NCI-H2196 (cell line): ENCODE data around the gene EOLA1.
"Not testable (repeated sequence)": the region's sequence is repeated elsewhere in the genome, so short reads cannot be mapped to it uniquely, and the experiment has no call there.

Experiments
- DNase-seq: peaks from one replicate; lab custom pipeline; 2025; ENCODE audit not compliant: unreplicated experiment; lab: John Stamatoyannopoulos, UW

EOLA1 gene

GRCh38 chrX:149513825-149514428 is 26.9 kb upstream of the EOLA1 start:
- no peak for DNase-seq

- DNase-seq, result no peak
These were observed 24.7 kb upstream of the EOLA1 start for GRCh38 chrX:149515954-149516602.

GRCh38 chrX:149516604-149517003 is 24.2 kb upstream of the EOLA1 start:
- DNase-seq, result no peak

- DNase-seq, result no peak
These were observed 23.5 kb upstream of the EOLA1 start for GRCh38 chrX:149517308-149517707.

- no peak for DNase-seq
These were observed 22.6 kb upstream of the EOLA1 start for GRCh38 chrX:149518236-149518635.

GRCh38 chrX:149520636-149521277 is 20.1 kb upstream of the EOLA1 start:
- DNase-seq, result not testable (repeated sequence)

- no peak for DNase-seq
These were observed 19.4 kb upstream of the EOLA1 start for GRCh38 chrX:149521438-149521837.

- no peak for DNase-seq
These were observed 17.9 kb upstream of the EOLA1 start for GRCh38 chrX:149522916-149523315.

- DNase-seq, result peak; percentile 2
These were observed 15.4 kb upstream of the EOLA1 start for GRCh38 chrX:149525389-149525788.

GRCh38 chrX:149525903-149526302 is 14.9 kb upstream of the EOLA1 start:
- not testable (repeated sequence) for DNase-seq

GRCh38 chrX:149526318-149527033 is 14.3 kb upstream of the EOLA1 start:
- not testable (repeated sequence) for DNase-seq

GRCh38 chrX:149527705-149528104 is 13.1 kb upstream of the EOLA1 start:
- peak; percentile 0 for DNase-seq

GRCh38 chrX:149528381-149528780 is 12.4 kb upstream of the EOLA1 start:
- no peak for DNase-seq

GRCh38 chrX:149531599-149531998 is 9.2 kb upstream of the EOLA1 start:
- no peak for DNase-seq

- not testable (repeated sequence) for DNase-seq
These were observed 7.9 kb upstream of the EOLA1 start for GRCh38 chrX:149532868-149533267.

GRCh38 chrX:149533999-149534398 is 6.8 kb upstream of the EOLA1 start:
- DNase-seq, result not testable (repeated sequence)

GRCh38 chrX:149534926-149535602 is 5.7 kb upstream of the EOLA1 start:
- DNase-seq, result not testable (repeated sequence)

- DNase-seq, result not testable (repeated sequence)
These were observed 3.3 kb upstream of the EOLA1 start for GRCh38 chrX:149537474-149537873.

GRCh38 chrX:149539283-149540130 is 1.3 kb upstream of the EOLA1 start:
- peak; percentile 76 for DNase-seq

GRCh38 chrX:149540131-149540620 is 636 bp upstream of the EOLA1 start:
- DNase-seq, result peak; percentile 89
